GM13976 (cell line): ENCODE data around the gene CD300LB.

Experiments
- DNase-seq: peaks from one replicate; pipeline ENCODE4 v3.0.0; 2012; ENCODE audit warnings: low spot score
- CTCF ChIP-seq: IDR thresholded peaks from 2 replicates; pipeline ENCODE4 v1.5.1; 2012; ENCODE audit warnings: borderline replicate concordance, mild to moderate bottlenecking; ENCODE audit not compliant: insufficient read depth; ENCODE audit errors: extremely low read depth, missing control alignments, control extremely low read depth
- in situ Hi-C: fragments of 300-500 bp; cut with MboI; formaldehyde crosslinking; loops from one replicate; pipeline ENCODE4 v1.12.0; 2022; ENCODE audit warnings: low sequenced_read_pairs, mixed read lengths, inconsistent platforms; ENCODE audit not compliant: unreplicated experiment

The CD300LB gene

GRCh38 chr17:74536890-74537289, 5.6 kb upstream of the CD300LB start:
- no peak for TF ChIP-seq CTCF
- in situ Hi-C loops, result no loop called here

GRCh38 chr17:74532115-74532514, 840 bp upstream of the CD300LB start:
- in situ Hi-C loops, result no loop called here
- DNase-seq, result peak; percentile 23
- TF ChIP-seq CTCF, result no peak

More at GRCh38 chr17:74536890-74537289, 5.6 kb upstream of the CD300LB start:
- DNase-seq, result no peak

GRCh38 chr17:74530831-74531150, 484 bp downstream of the CD300LB start:
- in situ Hi-C loops, result no loop called here
- no peak for TF ChIP-seq CTCF
- DNase-seq, result no peak

GRCh38 chr17:74529243-74529642, 2.0 kb downstream of the CD300LB start:
- no peak for TF ChIP-seq CTCF
- in situ Hi-C loops, result no loop called here
- DNase-seq, result no peak

- no peak for TF ChIP-seq CTCF
- DNase-seq, result peak; percentile 73
- in situ Hi-C loops, result no loop called here
Observed at GRCh38 chr17:74528491-74529199, 2.6 kb downstream of the CD300LB start.

- in situ Hi-C loops, result no loop called here
- DNase-seq, result no peak
- no peak for TF ChIP-seq CTCF
Observed at GRCh38 chr17:74527756-74528155, 3.5 kb downstream of the CD300LB start.
